Measurements from ENCODE around the gene BCAR1. TPM values are rescaled to one million over a fixed set of nuclear protein-coding genes. Genes with fewer than 3 reads are reported as not detected.
A peak's percentile ranks its signal among the peaks of the same experiment; 100 is the strongest.

Gene BCAR1
- total and polyA plus RNA-seq, 2 experiments from 2014 or later: 37.9 to 140 TPM

GRCh38 chr16:75203096-75203495 is 48.3 kb downstream of the BCAR1 start (continued):
- TF ChIP-seq REST (IDR thresholded peaks at IDR 0.05; ENCODE audit: unreplicated experiment): no peak
- TF ChIP-seq JUNB (IDR thresholded peaks at IDR 0.05; ENCODE audit: unreplicated experiment): no peak
- TF ChIP-seq CTCF (conservative IDR thresholded peaks at IDR 0.05; ENCODE audit: low read depth in 2 of 2): no peak
- no peak for TF ChIP-seq ZNF114 (CRISPR knock-in tag; IDR thresholded peaks at IDR 0.05)
- no peak for TF ChIP-seq POLR2AphosphoS5 (IDR thresholded peaks at IDR 0.05; ENCODE audit: low read depth)
- no peak for TF ChIP-seq EZH2phosphoT487 (IDR thresholded peaks at IDR 0.05; ENCODE audit: unreplicated experiment)
- no peak for TF ChIP-seq EZH2 (IDR thresholded peaks at IDR 0.05; ENCODE audit: low read depth, unreplicated experiment)
- TF ChIP-seq STAT1 (IDR thresholded peaks at IDR 0.05; ENCODE audit: unreplicated experiment): no peak

- H3K9me3 Mint-ChIP-seq: no peaks in the 10 kb centered on the region
- no peak for ATAC-seq
- H3K4me3 Mint-ChIP-seq: no peak overlapping the region
- no peaks in the 10 kb centered on the region for H3K36me3 Mint-ChIP-seq (ENCODE audit: low read depth)
- no peak overlapping the region for H3K27ac Mint-ChIP-seq
- Histone ChIP-seq H3K4me1 (ENCODE audit: insufficient read depth) (peaks cover 8% of the 10 kb centered on the region; the same call in 1 of the 2 replicates), H3F3A (replicated peaks; ENCODE audit: low read depth) (0 out of 2 replicates have a peak, but pooled peaks cover 7% of the 10 kb centered on the region), H4K20me1 (replicated peaks; ENCODE audit: insufficient read depth) (no peaks in the 10 kb centered on the region), H3K79me2 (replicated peaks; ENCODE audit: insufficient read depth) (no peaks in the 10 kb centered on the region), H3K9me2 (ENCODE audit: insufficient read depth) (no peaks in the 10 kb centered on the region), H2AFZ (peak overlapping the region; percentile 47; the same call in 1 of the 2 replicates), H3K27me3 (ENCODE audit: insufficient read depth) (no peaks in the 10 kb centered on the region), H3K4me2 (no peak overlapping the region), H3K27ac (ENCODE audit: low read depth) (no peak overlapping the region), H3K36me3 (ENCODE audit: insufficient read depth) (no peaks in the 10 kb centered on the region), H3K4me3 (no peak overlapping the region)
- H3K4me1 Mint-ChIP-seq: peaks cover 19% of the 10 kb centered on the region
- no peak for DNase-seq (ENCODE audit: low spot score)
- peaks cover 18% of the 10 kb centered on the region for H3K27me3 Mint-ChIP-seq (ENCODE audit: insufficient read depth, low read depth, poor library complexity)
- TF ChIP-seq EZH2 (IDR thresholded peaks at IDR 0.05; ENCODE audit: low read depth, unreplicated experiment) (no peak), NANOG (IDR thresholded peaks at IDR 0.05; ENCODE audit: borderline replicate concordance) (no peak), ZNF114 (CRISPR knock-in tag; IDR thresholded peaks at IDR 0.05) (no peak), CTCF (conservative IDR thresholded peaks at IDR 0.05; ENCODE audit: low read depth in 2 of 2) (no peak), ZNF462 (CRISPR knock-in tag; IDR thresholded peaks at IDR 0.05) (no peak), STAT1 (IDR thresholded peaks at IDR 0.05; ENCODE audit: unreplicated experiment) (no peak), EZH2phosphoT487 (IDR thresholded peaks at IDR 0.05; ENCODE audit: unreplicated experiment) (no peak)
Measured at GRCh38 chr16:75202069-75202590, 49.3 kb downstream of the BCAR1 start.
